Measurements from ENCODE around the gene S1PR2.
"Not testable (repeated sequence)": the region's sequence is repeated elsewhere in the genome, so short reads cannot be mapped to it uniquely, and the experiment has no call there.

The S1PR2 gene

DNA sequence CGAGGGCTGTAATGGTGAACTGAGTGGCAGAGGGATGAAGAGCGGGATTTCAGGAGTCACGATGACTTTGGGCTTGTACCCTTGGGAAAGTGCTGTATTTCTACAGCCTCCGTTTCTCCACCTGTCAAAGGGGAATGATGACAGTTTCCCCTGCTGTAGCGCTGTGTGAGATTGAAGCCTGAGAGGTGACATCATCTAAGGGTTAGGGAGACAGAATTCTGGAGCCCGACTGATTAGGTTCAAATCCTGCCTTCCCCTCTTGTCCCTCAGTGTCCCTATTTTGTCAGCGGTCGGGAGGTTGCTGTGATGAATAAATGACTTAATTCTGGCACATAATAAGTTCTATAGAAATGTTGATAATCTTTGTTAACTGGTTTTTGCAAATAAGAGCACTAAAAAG is 21.6 kb upstream of the S1PR2 start:
- DNase-seq (ENCODE audit: low spot score), result no peak

DNA sequence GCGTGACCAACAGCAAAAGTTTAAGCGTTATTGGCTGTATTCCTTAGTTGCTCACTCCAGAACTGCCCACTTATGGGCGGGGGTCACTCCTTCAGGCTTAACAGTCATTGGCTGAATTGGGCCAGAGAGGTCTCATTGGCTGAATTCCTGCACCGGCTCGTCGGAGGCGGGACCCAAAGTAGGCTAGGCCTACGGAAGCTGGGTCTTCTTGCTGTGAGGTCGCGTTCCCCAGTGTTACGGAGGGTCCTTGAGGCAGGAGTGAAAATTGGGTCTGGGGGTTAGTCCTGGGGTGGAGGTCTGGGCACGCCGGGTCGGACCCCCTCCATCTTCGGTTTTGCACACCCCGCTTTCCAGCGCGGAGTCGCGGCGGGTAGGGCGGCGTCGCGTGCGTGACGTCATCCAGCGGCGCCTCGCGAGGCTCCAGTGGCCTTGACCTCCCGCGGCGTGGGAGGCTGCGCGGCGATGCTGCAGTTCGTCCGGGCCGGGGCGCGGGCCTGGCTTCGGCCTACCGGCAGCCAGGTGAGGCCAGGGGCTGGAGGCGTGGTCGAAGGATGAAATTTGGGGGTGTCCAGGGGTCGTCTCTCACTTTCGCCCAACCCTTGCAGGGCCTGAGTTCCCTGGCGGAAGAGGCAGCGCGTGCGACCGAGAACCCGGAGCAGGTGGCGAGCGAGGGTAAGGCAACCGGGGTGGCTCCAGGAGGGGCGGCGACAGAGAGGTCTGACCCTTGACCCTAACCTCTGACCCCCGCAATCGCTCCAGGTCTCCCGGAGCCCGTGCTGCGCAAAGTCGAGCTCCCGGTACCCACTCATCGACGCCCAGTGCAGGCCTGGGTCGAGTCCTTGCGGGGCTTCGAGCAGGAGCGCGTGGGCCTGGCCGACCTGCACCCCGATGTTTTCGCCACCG is 20.9 kb upstream of the S1PR2 start, which contains the start of gene MRPL4:
TSS of gene MRPL4 (plus strand) at position 423 of the 903 bp plus-strand sequence. CDS start at position 463, 40 bp downstream.
- DNase-seq (ENCODE audit: low spot score), result peak; percentile 95

GRCh38 chr19:10246511-10246910 is 15.4 kb upstream of the S1PR2 start:
- DNase-seq (ENCODE audit: low spot score), result no peak

DNA sequence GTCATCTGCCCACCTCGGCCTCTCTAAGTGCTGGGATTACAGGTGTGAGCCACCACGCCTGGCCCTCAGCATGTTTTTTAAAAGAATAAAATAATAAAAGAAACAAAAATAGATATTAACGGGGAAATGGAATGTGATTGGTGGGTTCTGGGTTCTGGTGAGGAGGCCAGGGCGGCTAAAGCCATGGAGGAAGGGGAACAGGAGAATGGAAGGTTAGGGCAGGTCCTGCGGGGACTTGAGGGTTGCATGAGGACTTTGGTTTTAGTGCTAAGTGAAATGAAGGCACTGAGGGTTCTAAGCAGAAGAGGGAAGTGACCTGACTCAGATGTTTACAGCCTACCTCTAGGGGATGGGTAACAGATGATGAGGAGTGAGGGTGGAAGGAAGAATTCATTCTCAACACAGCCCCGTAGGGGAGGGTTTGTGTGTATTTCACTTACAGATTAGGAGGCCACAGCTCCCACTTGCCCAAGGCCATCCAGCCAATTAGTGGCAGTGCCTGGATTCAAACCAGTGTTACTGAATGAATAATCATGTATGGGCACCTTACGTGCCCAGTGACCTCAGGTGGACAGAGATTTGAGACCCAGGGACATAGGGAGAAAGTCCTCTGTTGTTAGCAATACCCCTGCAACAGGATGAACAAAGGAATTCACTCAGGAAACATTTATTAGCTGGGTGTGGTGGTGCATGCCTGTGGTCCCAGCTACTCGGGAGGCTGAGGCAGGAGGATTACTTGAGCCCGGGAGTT is 14.2 kb upstream of the S1PR2 start:
- DNase-seq (ENCODE audit: low spot score), result peak; percentile 61

GRCh38 chr19:10243606-10244005 is 12.5 kb upstream of the S1PR2 start:
- no peak for DNase-seq (ENCODE audit: low spot score)

DNA sequence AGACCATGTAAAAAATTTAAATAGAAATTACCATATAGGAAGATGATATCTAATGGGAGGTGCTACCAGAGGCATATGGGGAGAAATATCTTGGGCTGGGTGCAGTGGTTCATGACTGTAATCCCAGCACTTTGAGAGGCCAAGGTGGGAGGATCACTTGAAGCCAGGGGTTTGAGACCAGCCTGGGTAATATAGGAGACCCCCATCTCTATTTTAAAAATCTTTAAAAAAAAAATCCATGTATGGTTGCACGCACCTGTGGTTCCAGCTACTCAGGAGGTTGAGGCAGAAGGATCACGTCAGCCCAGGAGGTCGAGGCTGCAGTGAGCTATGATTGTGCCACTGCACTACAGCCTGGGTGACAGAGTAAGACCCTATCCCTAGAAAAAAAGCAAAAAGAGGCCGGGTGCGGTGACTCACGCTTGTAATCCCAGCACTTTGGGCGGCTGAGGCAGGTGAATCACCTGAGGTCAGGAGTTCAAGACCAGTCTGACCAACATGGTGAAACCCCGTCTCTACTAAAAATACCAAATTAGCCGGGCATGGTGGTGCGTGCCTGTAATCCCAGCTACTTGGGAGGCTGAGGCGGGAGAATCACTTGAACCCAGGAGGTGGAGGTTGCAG is 10.8 kb upstream of the S1PR2 start:
- not testable (repeated sequence) for DNase-seq (ENCODE audit: low spot score)

DNA sequence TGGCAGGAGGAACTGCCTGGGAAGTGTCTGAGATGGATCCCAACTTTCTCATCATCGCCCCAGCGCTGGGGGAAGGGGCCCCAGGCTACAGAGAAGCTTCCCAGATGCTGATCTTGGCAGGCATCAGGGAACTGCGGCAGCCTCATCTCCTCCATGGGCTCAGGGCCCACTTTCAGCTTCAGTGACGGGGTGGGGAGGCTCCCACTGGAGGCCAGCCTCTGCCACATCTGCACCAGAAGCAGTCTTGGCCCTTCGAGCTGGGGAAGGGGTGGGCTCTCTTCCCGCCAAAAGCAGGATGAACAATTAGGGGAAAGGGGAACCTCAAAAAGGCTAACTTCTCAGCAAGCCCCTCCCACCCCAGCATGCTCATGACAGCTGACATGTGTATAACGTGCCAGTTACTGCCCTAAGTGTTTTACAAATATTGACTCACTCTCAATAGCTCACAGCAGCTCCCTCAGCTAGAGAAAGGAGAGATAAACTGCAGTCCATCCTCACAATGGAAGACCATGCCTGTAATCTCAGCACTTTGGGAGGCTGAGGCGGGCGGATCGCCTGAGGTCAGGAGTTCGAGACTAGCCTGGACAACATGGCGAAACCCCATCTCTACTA is 7.1 kb upstream of the S1PR2 start:
- no peak for DNase-seq (ENCODE audit: low spot score)

DNA sequence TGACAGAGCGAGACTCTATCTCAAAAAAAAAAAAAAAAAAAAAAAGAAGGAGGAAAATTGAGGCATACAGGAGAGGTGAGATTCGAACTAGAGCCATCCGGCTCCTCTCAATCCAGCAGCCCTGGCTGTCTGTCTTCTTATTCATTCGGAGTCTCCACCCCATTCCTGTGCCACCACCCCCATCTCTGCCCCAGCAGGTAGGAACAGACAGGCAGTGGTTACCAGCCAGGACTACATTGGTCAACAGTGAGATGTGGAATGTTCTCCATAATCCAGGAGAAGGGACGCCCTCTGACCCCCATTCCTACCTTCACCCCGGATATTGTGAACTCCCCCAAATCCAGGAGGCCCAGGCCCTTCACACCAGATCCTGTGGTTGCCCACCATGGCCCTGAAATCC is 6.6 kb upstream of the S1PR2 start:
- DNase-seq (ENCODE audit: low spot score), result no peak

- DNase-seq (ENCODE audit: low spot score), result not testable (repeated sequence)
Measured at GRCh38 chr19:10235409-10235808, 4.3 kb upstream of the S1PR2 start.

DNA sequence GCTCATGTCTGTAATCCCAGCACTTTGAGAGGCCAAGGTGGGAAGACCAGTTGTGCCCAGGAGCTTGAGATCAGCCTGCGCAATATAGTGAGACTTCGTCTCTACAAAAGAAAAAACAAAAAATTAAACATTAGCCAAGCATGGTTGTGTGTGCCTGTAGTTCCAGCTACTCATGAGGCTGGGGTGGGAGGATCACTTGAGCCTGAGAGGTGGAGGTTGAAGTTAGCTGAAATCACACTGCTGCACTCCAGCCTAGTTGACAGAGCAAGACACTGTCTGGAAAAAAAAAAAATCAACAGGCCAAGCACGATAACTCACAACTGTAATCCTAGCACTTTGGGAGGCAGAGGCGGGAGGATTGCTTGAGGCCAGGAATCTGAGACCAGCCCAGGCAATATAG is 3.9 kb upstream of the S1PR2 start:
- DNase-seq (ENCODE audit: low spot score), result no peak

- peak; percentile 33 for DNase-seq (ENCODE audit: low spot score)
Measured at GRCh38 chr19:10233946-10234345, 2.8 kb upstream of the S1PR2 start.

DNA sequence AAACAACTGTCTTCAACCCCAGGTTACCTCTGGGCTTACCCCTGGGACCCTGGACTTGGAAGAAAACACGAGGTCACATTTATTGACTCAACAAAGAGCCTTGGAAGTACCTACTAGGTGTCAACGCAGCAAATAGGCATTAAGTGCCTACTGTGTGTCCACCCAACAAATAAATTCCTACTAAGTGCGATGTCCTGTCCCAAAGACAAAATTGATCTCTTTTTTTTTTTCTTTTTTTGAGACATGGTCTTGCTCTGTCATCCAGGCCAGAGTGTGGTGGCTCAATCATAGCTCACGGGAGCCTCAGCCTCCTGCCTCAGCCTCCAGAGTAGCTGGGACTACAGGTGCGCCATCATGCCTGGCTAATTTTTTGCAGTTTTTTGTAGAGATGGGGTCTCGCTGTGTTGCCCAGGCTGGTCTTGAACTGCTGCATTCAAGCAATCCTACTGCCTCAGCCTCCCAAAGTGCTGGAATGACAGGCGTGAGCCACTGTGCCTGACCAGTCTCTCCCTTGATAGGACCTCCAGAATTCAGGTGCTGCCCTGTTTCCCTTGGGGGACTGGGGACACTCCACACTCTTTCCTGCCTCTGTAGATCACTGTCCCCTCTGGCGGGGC is 589 bp upstream of the S1PR2 start:
- no peak for DNase-seq (ENCODE audit: low spot score)

DNA sequence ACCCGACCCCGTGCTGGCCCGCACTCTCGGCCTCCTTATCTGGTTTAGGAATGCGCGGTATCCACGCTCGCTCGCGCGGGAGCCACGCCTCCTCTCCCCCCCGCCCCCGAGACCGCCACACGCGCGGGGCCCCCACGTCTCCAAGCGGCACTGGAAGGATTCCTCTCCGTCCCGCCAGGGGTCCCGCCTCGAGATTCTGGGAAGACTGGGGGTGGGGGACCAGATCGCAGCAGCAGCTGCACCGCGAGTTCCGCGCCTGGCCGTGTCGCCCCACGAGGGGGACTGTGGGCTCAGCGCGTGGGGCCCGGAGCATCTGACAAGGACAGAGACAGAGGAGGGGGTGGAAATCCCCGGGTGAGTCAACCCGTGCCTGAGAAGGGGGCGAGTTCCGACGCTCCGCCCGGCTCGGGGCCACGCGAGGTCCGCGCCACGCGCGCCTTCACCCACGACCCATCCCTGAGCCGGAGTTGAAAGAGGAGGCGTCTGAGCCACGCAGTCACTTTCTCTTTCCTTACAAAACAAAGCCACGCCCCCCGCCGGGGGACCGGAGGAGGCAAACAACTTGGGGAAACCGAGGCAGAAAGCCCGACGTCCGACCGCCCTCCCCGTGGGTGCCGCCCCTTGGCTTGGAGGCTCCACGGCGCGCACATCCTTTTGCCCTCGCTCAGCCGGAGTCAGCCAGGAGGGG is 814 bp downstream of the S1PR2 start:
- DNase-seq (ENCODE audit: low spot score), result peak; percentile 33

- DNase-seq (ENCODE audit: low spot score), result peak; percentile 62
Measured at GRCh38 chr19:10228920-10229319, 2.2 kb downstream of the S1PR2 start.

GRCh38 chr19:10228393-10228792 is 2.7 kb downstream of the S1PR2 start:
- no peak for DNase-seq (ENCODE audit: low spot score)

DNA sequence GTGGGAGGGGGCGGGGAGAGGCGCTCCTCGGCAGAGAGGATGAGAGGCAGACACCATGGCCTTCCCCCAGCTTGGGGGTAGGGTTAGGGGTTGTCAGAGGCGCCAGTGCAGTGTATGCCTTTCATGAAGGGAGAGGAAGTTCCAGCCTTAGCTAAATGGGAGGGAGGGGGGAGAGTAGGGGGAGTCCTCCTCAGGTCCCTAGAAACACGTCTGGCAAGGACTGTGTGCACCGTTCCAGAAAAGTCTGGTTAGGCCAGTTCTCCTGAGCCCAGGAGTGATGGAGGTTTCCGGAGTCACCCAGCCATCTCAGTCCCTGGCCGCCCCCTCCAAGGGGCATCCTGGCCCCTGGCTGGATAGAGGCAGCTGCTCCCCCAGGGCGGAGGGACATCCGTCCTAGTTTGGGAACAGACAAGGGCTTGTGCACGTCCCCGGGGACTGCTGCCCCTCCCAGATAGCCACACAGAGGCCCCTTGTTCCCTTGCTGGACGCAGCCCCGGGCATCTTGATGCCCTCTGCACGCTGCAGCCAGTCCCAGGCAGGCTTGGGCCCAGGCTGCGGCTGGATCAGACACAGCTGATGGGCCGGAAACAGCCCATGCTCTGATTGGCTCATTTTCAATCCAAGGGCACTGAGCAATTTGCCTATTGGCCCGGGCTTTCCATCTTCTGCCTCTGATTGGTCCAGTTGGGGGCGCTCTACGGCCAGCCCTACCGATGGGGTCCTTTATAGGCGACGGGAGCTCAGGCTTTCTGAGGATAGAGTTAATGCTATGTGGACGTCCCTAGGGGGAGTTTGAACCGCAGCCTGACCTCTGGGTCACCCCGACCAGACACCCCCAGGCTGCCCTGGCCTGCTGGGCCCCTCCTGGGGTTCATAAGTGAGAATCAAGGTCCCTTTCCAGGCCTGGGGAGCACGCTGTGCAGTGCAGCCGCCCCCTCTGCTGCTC is 3.8 kb downstream of the S1PR2 start:
- DNase-seq (ENCODE audit: low spot score), result no peak

DNA sequence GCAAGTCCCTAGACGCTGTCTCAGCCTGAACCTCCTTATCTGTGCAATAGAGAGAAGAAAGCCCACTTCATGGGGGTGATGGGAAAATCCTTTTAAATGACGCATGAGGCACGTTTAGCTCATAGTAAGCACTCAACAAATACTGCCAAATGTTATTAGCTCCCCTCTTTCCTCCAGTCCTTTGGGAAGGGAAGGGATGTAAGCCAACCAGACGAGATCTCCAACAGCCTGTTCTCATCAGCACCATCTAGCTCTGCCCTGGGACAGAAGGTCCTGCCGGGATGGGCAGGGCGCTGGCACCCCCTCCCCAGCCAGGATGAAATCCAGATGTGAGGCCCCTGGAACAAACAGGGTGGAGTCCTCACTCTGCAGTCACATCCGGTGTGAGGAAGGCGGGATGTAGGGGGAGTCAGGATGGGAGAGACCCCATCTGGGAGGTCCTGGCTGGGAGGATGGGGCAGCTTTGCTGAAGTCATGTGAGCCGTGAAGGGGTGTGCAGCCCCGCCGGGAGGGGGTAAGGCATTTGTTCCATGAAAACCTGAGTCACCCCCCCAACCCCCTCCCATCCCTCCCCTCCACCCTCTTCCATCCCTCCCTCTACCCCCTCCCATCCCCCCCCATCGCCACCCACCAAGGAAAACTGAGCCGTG is 4.6 kb downstream of the S1PR2 start:
- no peak for DNase-seq (ENCODE audit: low spot score)

DNA sequence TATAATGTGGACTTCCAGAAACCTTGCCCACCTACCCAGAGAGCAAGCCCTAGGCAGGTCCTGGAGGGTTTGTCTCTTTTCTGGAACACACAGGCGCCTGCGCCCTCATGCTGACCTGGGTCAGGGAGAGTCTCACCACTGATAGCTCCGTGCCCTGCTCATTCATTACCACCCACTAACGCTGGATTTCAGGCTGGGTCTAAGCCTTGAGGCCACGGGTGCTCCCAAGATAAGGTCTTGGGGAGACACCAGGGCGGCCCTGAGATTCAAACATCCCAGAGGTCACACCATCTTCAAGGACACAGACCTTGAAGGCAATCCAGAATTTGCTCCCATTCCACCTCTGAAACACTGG is 5.1 kb downstream of the S1PR2 start:
- no peak for DNase-seq (ENCODE audit: low spot score)

- no peak for DNase-seq (ENCODE audit: low spot score)
Measured at GRCh38 chr19:10224337-10224736, 6.8 kb downstream of the S1PR2 start.

Measured in germinal center (tissue), 1 donor.